Muscle of leg (tissue), 11 donors: ENCODE measurements around the gene LGR6. TPM values are rescaled to one million over a fixed set of nuclear protein-coding genes. Genes with fewer than 3 reads are reported as not detected.
A peak's percentile ranks its signal among the peaks of the same experiment; 100 is the strongest.

Source experiments
- DNase-seq: peaks from one replicate; pipeline ENCODE4 v3.0.0; 2013
- H3K27ac ChIP-seq: one replicate; pipeline ENCODE4 v1.5.1; 2013; ENCODE audit warnings: mild to moderate bottlenecking, low read length, control low read depth
- H3K27me3 ChIP-seq: one replicate; pipeline ENCODE4 v1.6.1; 2013; ENCODE audit warnings: low read length; ENCODE audit not compliant: control insufficient read depth, insufficient read depth
- H3K36me3 ChIP-seq: one replicate; pipeline ENCODE4 v1.6.1; 2013; ENCODE audit warnings: low read length; ENCODE audit not compliant: control insufficient read depth, insufficient read depth
- H3K4me1 ChIP-seq: one replicate; pipeline ENCODE4 v1.6.1; 2013; ENCODE audit warnings: low read length; ENCODE audit not compliant: control insufficient read depth, insufficient read depth
- H3K4me3 ChIP-seq: one replicate; pipeline ENCODE4 v1.5.1; 2013; ENCODE audit warnings: low read length, control low read depth
- H3K9me3 ChIP-seq: replicated peaks from 2 replicates; pipeline ENCODE4 v1.6.1; 2013; ENCODE audit warnings: low read depth, low read length; ENCODE audit not compliant: control insufficient read depth
- WGBS: methylation state at CpG from one replicate; pipeline ENCODE4 v1.1.5; 2013; ENCODE audit warnings: missing lambda C conversion rate; ENCODE audit not compliant: insufficient coverage; 5-methylcytosine and 5-hydroxymethylcytosine counted together
- polyA plus RNA-seq, 8 donors: library from polyadenylated mRNA; unstranded; fragments of 120-200 nt; gene quantifications; one replicate each; pipeline versions ENCODE4 v1.2.1 to v1.2.3, GENCODE V29; 2013; ENCODE audit warnings: inconsistent platforms in 1 of 8, low replicate concordance in 1 of 8; ENCODE audit not compliant: insufficient read length in 8 of 8, insufficient read depth in 1 of 8
- total RNA-seq: library from RNA; stranded (reverse); fragments of 120-200 nt; gene quantifications from one replicate; pipeline ENCODE4 v1.2.4, GENCODE V29; 2013

The LGR6 gene
- total and polyA plus RNA-seq, 9 donors = 0.09 to 4.2 (median 0.31) TPM

DNA sequence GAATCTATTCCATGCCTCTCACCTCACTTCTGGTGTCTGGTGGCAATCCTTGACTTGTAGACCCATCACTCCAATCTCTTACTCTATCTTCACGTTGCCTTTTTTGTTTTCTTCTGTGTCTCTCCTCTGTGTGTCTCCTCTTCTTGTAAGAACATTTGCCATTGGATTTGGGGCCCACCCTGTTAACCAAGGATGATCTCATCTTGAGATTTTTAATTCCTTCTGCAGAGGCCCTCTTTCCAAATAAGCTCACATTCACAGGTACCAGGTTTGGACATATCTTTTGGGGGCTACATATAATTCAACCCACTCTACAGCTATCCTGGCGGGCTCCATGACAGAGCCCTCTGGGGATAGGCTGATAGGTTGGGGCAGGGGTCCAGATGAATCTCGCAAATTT is 92.3 kb downstream of the LGR6 start:
- H3K36me3 ChIP-seq = no peaks in the 10 kb centered on the region
- H3K4me1 ChIP-seq = peaks cover 40% of the 10 kb centered on the region
- no peak overlapping the region for H3K4me3 ChIP-seq
- no peak for DNase-seq
- no peaks in the 10 kb centered on the region for H3K9me3 ChIP-seq
- H3K27ac ChIP-seq = no peak overlapping the region
- WGBS = 88% methylated on average over 1 of the region's 3 CpGs
- H3K27me3 ChIP-seq = peaks cover 14% of the 10 kb centered on the region

DNA sequence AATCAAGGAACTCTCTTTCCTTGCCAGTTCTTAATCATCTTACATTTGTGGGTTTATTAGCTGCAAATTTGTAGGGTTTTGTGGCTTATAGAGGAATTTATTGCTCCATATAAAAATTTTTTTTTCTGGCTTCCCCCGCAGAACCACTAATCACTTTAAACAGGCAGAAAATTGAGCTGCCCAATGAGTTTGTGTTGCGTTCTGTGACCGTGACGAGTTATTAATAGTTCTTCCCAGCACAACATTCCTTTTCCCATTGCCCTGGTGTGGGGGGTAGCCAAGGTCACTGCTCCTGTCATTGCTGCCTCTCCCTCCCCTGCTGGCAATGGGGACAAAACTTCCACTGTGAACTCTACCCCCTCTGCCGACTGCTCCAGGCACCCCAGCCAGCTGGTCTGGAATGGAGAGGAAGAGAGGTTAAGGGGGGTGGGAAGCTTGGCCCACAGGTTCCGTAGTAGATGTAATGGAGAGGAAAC is 93.1 kb downstream of the LGR6 start:
- DNase-seq = peak; percentile 49
- peaks cover 39% of the 10 kb centered on the region for H3K4me1 ChIP-seq
- no peak overlapping the region for H3K27ac ChIP-seq
- H3K27me3 ChIP-seq = peaks cover 14% of the 10 kb centered on the region
- H3K9me3 ChIP-seq = no peaks in the 10 kb centered on the region
- no peaks in the 10 kb centered on the region for H3K36me3 ChIP-seq
- no peak overlapping the region for H3K4me3 ChIP-seq
- no CpG with 5 or more reads among the region's 6 CpGs for WGBS

DNA sequence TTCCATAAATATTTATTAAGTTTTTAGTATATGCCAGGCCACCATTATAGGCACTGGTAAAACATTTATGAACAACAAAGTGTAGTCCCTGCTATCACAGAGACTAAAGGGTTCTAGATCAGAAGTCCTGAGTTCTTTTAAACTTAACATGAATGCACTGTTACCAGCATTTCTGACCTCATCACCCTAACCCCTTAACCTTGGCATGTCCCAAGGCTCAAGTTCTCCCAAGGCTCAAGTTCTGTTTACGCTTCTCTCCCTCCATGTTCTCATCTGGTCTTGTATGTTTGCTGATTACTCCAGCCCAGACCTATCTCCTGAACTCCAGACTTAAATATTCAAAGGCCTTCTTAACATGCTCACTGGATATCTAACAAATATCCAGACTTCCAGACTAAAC is 93.6 kb downstream of the LGR6 start:
- peaks cover 38% of the 10 kb centered on the region for H3K4me1 ChIP-seq
- H3K9me3 ChIP-seq = no peaks in the 10 kb centered on the region
- no peaks in the 10 kb centered on the region for H3K36me3 ChIP-seq
- 64% methylated on average over 1 of the region's 1 CpG for WGBS
- no peak for DNase-seq
- no peak overlapping the region for H3K4me3 ChIP-seq
- H3K27ac ChIP-seq = no peak overlapping the region
- H3K27me3 ChIP-seq = peaks cover 11% of the 10 kb centered on the region

DNA sequence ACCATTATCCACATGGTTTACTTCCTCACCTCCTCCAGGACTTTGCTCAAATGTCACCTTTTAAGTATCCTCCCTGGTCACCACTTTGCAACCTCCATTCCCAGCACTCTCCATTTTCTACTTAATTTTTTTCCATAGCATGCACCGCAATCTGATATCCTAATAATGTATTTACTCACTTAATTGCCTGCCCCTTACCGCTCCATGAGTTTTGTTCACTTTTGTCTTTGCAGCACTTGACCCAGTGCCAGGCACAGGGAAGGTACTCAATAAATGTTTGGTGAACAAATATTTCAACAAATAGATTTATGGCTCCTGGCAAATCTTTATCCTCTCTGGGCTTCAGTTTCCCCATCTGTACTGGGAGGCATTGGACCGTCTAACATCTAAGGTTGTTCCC is 94.6 kb downstream of the LGR6 start:
- Histone ChIP-seq H3K36me3 (no peaks in the 10 kb centered on the region), H3K9me3 (no peaks in the 10 kb centered on the region), H3K27me3 (peaks cover 11% of the 10 kb centered on the region), H3K27ac (no peak overlapping the region), H3K4me3 (no peak overlapping the region), H3K4me1 (peaks cover 35% of the 10 kb centered on the region)
- 42% methylated on average over 2 of the region's 3 CpGs for WGBS
- no peak for DNase-seq

DNA sequence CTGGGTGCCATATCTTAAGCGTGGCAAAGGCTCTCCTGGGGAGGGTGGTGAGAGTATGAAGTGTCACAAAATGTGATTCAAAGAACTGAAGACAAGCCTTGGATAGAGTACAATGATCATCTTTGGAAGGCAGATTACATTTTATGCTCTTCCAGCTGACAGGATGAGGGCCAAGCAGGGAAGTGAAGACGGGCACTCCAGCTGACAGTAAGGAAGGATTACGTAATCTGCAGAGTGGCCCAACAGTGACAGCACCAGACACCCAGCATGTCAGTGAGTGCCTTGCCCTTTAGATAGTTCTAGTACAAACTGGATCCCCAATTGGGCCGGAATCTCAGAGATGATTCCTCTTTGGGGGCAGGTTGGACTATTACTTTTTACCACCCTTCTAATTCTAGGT is 95.4 kb downstream of the LGR6 start:
- Histone ChIP-seq H3K27ac (no peak overlapping the region), H3K27me3 (peaks cover 4% of the 10 kb centered on the region), H3K4me3 (no peak overlapping the region), H3K36me3 (no peaks in the 10 kb centered on the region), H3K4me1 (peaks cover 29% of the 10 kb centered on the region), H3K9me3 (no peaks in the 10 kb centered on the region)
- WGBS = 59% methylated on average over 4 of the region's 4 CpGs
- no peak for DNase-seq

DNA sequence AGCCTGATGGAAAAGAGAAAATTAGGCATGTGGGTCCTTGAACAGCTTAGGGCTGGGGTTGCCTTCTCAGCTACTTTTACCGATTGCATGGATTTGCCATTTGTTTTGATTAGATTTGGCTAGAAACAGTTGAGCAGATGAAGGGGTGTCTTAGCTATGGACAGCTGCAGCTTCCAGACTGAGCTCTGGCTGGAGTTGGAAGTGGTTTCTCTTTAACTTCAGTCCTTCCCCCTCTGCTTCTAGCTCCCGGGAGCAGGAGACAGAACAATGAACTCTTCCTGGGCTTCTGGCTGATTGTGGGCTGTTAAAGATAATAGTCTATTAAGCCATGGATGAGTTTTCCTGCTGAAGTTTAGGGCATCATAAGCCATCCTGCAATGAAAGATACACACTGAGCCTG is 97.4 kb downstream of the LGR6 start:
- peak; percentile 53 for DNase-seq
- Histone ChIP-seq H3K36me3 (no peaks in the 10 kb centered on the region), H3K9me3 (no peaks in the 10 kb centered on the region)

DNA sequence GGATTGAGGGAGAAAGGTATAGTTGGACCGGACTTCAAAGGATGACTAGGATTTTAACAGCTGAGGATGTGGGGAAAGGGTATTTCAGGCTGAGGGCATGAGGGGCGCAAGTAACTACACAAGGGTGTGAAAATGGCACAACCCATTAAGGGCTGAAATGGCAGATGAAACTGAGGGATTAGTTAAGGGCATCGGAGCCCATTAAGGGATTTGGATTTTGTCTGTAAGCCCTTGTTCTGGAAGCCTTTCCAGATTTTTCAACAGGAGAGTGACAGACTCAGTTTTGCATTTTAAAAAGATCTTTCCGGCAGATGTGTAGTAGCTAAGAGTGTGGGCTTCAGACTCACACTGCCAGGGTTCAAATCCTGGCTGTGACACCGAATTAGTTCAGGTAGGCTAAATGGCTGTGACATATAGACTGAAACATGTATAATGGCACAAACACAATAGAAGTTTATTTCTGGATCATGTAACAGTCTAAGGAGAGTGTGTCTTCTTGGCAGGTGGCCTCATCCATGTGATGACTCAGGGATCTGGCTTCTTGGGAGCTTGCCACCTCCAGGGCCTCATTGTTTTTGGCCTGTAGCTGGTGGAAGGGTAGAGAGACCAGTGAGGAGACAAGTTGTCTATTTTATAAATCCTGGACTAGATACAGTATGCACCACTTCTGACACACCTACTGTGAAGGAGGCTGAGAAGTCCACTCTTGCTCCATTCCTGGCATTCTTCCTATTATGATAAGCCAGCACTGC is 98.5 kb downstream of the LGR6 start:
- Histone ChIP-seq H3K27ac (no peak overlapping the region), H3K4me3 (no peak overlapping the region), H3K36me3 (no peaks in the 10 kb centered on the region), H3K27me3 (peaks cover 13% of the 10 kb centered on the region), H3K9me3 (no peaks in the 10 kb centered on the region), H3K4me1 (peaks cover 25% of the 10 kb centered on the region)
- WGBS = 88% methylated on average over 5 of the region's 5 CpGs
- DNase-seq = no peak

More for the DNA sequence above, 97.4 kb downstream of the LGR6 start:
- H3K4me1 ChIP-seq = peaks cover 29% of the 10 kb centered on the region
- peaks cover 10% of the 10 kb centered on the region for H3K27me3 ChIP-seq
- H3K27ac ChIP-seq = no peak overlapping the region
- no CpG with 5 or more reads among the region's 2 CpGs for WGBS
- no peak overlapping the region for H3K4me3 ChIP-seq

DNA sequence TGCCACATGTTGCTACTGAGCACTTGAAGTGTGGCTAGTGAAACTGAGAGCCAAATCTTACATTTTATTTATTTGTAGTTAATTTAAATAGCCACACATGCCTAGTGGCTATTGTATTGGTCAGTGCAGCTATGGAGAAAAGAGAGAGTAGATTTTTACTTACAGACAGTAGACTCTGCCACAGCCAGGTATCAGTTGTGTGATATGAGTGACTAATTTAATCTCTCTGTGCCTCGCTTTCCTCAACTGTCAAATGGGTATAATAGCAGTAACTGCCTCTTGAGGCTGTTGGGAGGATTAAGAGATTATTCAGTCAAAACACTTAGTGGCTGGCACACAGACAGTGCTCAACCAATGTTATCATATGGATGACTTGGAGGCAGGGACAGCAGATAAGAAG is 99.2 kb downstream of the LGR6 start:
- Histone ChIP-seq H3K27ac (no peak overlapping the region), H3K4me3 (no peak overlapping the region), H3K9me3 (no peaks in the 10 kb centered on the region), H3K4me1 (peaks cover 21% of the 10 kb centered on the region), H3K36me3 (no peaks in the 10 kb centered on the region), H3K27me3 (peaks cover 13% of the 10 kb centered on the region)
- WGBS = 100% methylated on average over 1 of the region's 1 CpG
- DNase-seq = no peak

DNA sequence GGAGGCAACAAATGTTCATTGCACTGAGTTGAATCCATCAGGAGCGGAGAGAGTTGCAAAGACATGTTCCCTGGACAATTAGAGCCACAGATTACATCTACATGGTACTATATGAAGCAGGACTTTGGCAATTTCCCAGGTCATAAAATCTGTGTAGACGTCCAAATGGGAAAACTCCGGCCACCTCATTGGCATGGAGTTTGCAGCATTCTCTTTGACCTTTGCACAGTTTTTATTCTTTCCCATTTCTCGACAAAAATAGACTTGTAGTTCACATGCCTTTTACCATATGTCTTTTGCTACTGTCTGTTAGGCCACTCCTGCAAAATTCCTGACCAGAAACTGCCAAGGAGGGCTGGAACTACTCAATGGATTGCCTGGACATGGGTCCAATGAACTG is 100.0 kb downstream of the LGR6 start:
- H3K9me3 ChIP-seq = no peaks in the 10 kb centered on the region
- H3K4me3 ChIP-seq = no peak overlapping the region
- 35% methylated on average over 4 of the region's 4 CpGs for WGBS
- peaks cover 11% of the 10 kb centered on the region for H3K27me3 ChIP-seq
- no peak for DNase-seq
- H3K36me3 ChIP-seq = no peaks in the 10 kb centered on the region
- peaks cover 21% of the 10 kb centered on the region for H3K4me1 ChIP-seq
- no peak overlapping the region for H3K27ac ChIP-seq

DNA sequence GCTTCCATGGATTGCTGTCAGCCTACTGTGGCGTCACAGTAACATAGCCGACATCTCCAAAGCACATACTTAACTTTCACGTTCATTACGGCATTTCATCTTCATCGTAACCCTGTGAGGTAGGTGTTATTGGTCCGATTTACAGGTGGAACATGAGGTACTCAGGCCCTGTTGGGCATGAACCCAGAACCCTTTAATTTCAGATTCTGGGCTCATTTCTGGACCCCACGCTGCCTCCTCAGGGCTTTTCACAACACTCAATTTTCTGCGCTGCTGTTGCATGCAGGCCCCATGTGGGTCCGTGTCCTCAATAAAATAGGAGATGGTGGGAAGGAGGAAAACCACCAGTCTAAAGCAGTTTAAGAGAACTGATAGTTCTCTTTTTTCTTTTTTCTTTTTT is 108.6 kb downstream of the LGR6 start:
- whole genome bisulfite sequencing = 100% methylated on average over 6 of the region's 9 CpGs
- peaks cover 4% of the 10 kb centered on the region for H3K27me3 ChIP-seq
- H3K36me3 ChIP-seq = no peaks in the 10 kb centered on the region
- H3K27ac ChIP-seq = no peak overlapping the region
- no peaks in the 10 kb centered on the region for H3K9me3 ChIP-seq
- no peak overlapping the region for H3K4me3 ChIP-seq
- H3K4me1 ChIP-seq = peaks cover 38% of the 10 kb centered on the region
- no peak for DNase-seq
